K562 (cell line): ENCODE data around the gene TMCC2. TPM values are rescaled to one million over a fixed set of nuclear protein-coding genes. Genes with fewer than 3 reads are reported as not detected.

ENCODE experiments used
- BDP1 ChIP-seq: IDR thresholded peaks from 3 replicates; pipeline ENCODE4 v1.6.1; 2011; ENCODE audit not compliant: insufficient read length, insufficient read depth
- BHLHE40 ChIP-seq: IDR thresholded peaks from 2 replicates; pipeline ENCODE4 v1.6.1; 2011; ENCODE audit warnings: low read length, improper control_type of control experiment
- E2F5 ChIP-seq: sonication (generic); formaldehyde crosslinking; IDR thresholded peaks from 2 replicates; pipeline ENCODE4 v1.8.0; 2022; ENCODE audit warnings: mild to moderate bottlenecking, missing genetic modification reagents
- E4F1 ChIP-seq: fragments of 250-450 bp; sonication (Bioruptor Pico); IDR thresholded peaks from 2 replicates; pipeline ENCODE4 v1.5.0; 2021; ENCODE audit warnings: mild to moderate bottlenecking, borderline replicate concordance
- JUNB ChIP-seq: fragments of 450-650 bp; formaldehyde crosslinking; conservative IDR thresholded peaks from 2 replicates; pipeline ENCODE4 v1.4.0; 2020; ENCODE audit warnings: mild to moderate bottlenecking
- KAT8 ChIP-seq: fragments of 450-650 bp; IDR thresholded peaks from 2 replicates; pipeline ENCODE4 v1.6.1; 2016; ENCODE audit warnings: low read depth, mild to moderate bottlenecking
- KDM5B ChIP-seq: fragments of 200-600 bp; sonication (generic); IDR thresholded peaks from 2 replicates; pipeline ENCODE4 v1.6.1; 2012; ENCODE audit warnings: low read depth, mild to moderate bottlenecking, moderate library complexity, low read length, control low read depth, inconsistent platforms; ENCODE audit not compliant: insufficient replicate concordance
- MCM3 ChIP-seq: fragments of 450-650 bp; IDR thresholded peaks from 2 replicates; pipeline ENCODE4 v1.6.1; 2016
- MTA3 ChIP-seq: fragments of 450-650 bp; formaldehyde crosslinking; IDR thresholded peaks from 2 replicates; pipeline ENCODE4 v1.6.1; 2017; ENCODE audit warnings: mild to moderate bottlenecking, borderline replicate concordance
- NFIC ChIP-seq: fragments of 450-650 bp; IDR thresholded peaks from 2 replicates; pipeline ENCODE4 v1.6.1; 2017; ENCODE audit warnings: mild to moderate bottlenecking, inconsistent platforms
- POU5F1 ChIP-seq: fragments of 150-350 bp; IDR thresholded peaks from 2 replicates; pipeline ENCODE4 v1.6.1; 2014; ENCODE audit warnings: borderline replicate concordance, low read length, low read depth, mild to moderate bottlenecking; ENCODE audit not compliant: partially characterized antibody
- SREBF1 ChIP-seq: fragments of 150-350 bp; IDR thresholded peaks from 2 replicates; pipeline ENCODE4 v1.6.1; 2014; ENCODE audit warnings: antibody characterized with exemption, low read depth, low read length, borderline replicate concordance
- TAF15 ChIP-seq: fragments of 200-400 bp; formaldehyde crosslinking; IDR thresholded peaks from 2 replicates; pipeline ENCODE4 v1.6.1; 2017; ENCODE audit warnings: mild to moderate bottlenecking, low read depth, low read length, moderate library complexity
- XRCC4 ChIP-seq: IDR thresholded peaks from one replicate; pipeline ENCODE4 v1.6.1; 2011; ENCODE audit not compliant: insufficient read depth, insufficient read length; ENCODE audit errors: extremely low read depth
- ZC3H11A ChIP-seq: IDR thresholded peaks from 2 replicates; pipeline ENCODE4 v1.6.1; 2012; ENCODE audit warnings: low read depth, low read length, improper control_type of control experiment
- ZFP30 ChIP-seq: fragments of 250-450 bp; sonication (Bioruptor Pico); IDR thresholded peaks from 2 replicates; pipeline ENCODE4 v1.8.0; 2022; ENCODE audit warnings: moderate library complexity, mild to moderate bottlenecking, inconsistent platforms, borderline replicate concordance
- ZNF165 ChIP-seq: fragments of 250-450 bp; sonication (Bioruptor Pico); IDR thresholded peaks from 2 replicates; pipeline ENCODE4 v1.4.0; 2020; ENCODE audit warnings: borderline replicate concordance
- ZNF324 ChIP-seq: fragments of 250-450 bp; sonication (Bioruptor Pico); IDR thresholded peaks from 2 replicates; pipeline ENCODE4 v1.4.0; 2020; ENCODE audit warnings: mild to moderate bottlenecking
- ZNF436 ChIP-seq: fragments of 250-450, 450-650 bp; sonication (Bioruptor Pico); formaldehyde crosslinking; IDR thresholded peaks from 2 replicates; pipeline ENCODE4 v1.7.0; 2020; ENCODE audit warnings: mild to moderate bottlenecking
- ZNF444 ChIP-seq: fragments of 250-450 bp; sonication (Bioruptor Pico); IDR thresholded peaks from 2 replicates; pipeline ENCODE4 v1.4.0; 2020; ENCODE audit warnings: mild to moderate bottlenecking, moderate library complexity
- ZNF589 ChIP-seq: fragments of 200-800 bp; sonication (Bioruptor generic); IDR thresholded peaks from 2 replicates; pipeline ENCODE4 v1.6.1; 2016; ENCODE audit warnings: low read depth, missing genetic modification characterization, missing compliant biosample characterization
- ZNF655 ChIP-seq: fragments of 250-450 bp; sonication (Bioruptor Pico); IDR thresholded peaks from 2 replicates; pipeline ENCODE4 v1.5.0; 2021
- ZNF695 ChIP-seq: fragments of 450-650 bp; formaldehyde crosslinking; IDR thresholded peaks from 2 replicates; pipeline ENCODE4 v1.4.0; 2020; ENCODE audit warnings: mild to moderate bottlenecking, moderate library complexity
- ZNF79 ChIP-seq: fragments of 250-450 bp; sonication (Bioruptor Pico); IDR thresholded peaks from 2 replicates; pipeline ENCODE4 v1.4.0; 2020; ENCODE audit warnings: low read depth, mild to moderate bottlenecking, moderate library complexity
- polyA plus RNA-seq, 8 experiments: library from polyadenylated mRNA; depleted of rRNA in 4 of 8; stranded (reverse) in 5 of 8; unstranded in 3 of 8; fragments of >200 nt; fragmentation: Nextera tagmentation in 2 of 8; fragmentation: Illumina TruSeq in 1 of 8; extraction: Ambion mirVana in 2 of 8; extraction: Trizol in 1 of 8; gene quantifications; 2 replicates each; pipeline versions ENCODE4 v1.2.1 to v1.2.3, GENCODE V29; 2011 to 2014; ENCODE audit warnings: inconsistent platforms in 1 of 8, missing spikeins in 1 of 8
- total RNA-seq, 7 experiments: library from RNA; depleted of rRNA in 6 of 7; stranded (reverse); fragments of >200 nt in 6 of 7; fragmentation: Illumina TruSeq in 2 of 7; extraction: Trizol in 2 of 7; gene quantifications; 2 replicates each; pipeline versions ENCODE4 v1.2.1 to v1.2.3, GENCODE V29; 2011 to 2021; ENCODE audit warnings: low replicate concordance in 1 of 7
- TF ChIP-seq, protein P1 (sequence below): fragments of 250-450 bp; sonication (Bioruptor Pico); IDR thresholded peaks from 2 replicates; pipeline ENCODE4 v1.9.0; 2021; ENCODE audit warnings: mild to moderate bottlenecking

The TMCC2 gene
- total and polyA plus RNA-seq, 9 of the 15 experiments (the other 6 are each of a cell fraction or from before 2014, with no cell fraction given), result 0.06 to 1.8 (median 0.98) TPM

GRCh38 chr1:205255941-205256780 lies 28.4 kb downstream of the TMCC2 start (continued):
- TF ChIP-seq BDP1 (no peak), XRCC4 (no peak), E2F5 (CRISPR knock-in tag) (no peak), ZNF655 (CRISPR knock-in tag) (no peak), NFIC (peak; percentile 85), MCM3 (no peak), ZNF165 (no peak), JUNB (no peak), BHLHE40 (peak; percentile 84), ZNF589 (CRISPR knock-in tag) (peak; percentile 90), KAT8 (no peak), ZNF324 (CRISPR knock-in tag) (no peak), POU5F1 (no peak), ZNF436 (CRISPR knock-in tag) (no peak), TAF15 (no peak), KDM5B (no peak), SREBF1 (no peak), E4F1 (no peak), ZNF79 (CRISPR knock-in tag) (no peak), ZNF695 (no peak), ZC3H11A (no peak), ZNF444 (CRISPR knock-in tag) (0 out of 2 replicates have a peak, but pooled peaks have one; percentile 30), ZFP30 (CRISPR knock-in tag) (no peak), MTA3 (peak; percentile 78; the same call in 1 of the 2 replicates)
- TF ChIP-seq, protein P1, sequence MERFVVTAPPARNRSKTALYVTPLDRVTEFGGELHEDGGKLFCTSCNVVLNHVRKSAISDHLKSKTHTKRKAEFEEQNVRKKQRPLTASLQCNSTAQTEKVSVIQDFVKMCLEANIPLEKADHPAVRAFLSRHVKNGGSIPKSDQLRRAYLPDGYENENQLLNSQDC (CRISPR knock-in tag), result no peak
